22Rv1 (cell line): ENCODE data around the gene NEDD4L.

Experiments
- CTCF ChIP-seq: fragments of 450-650 bp; IDR thresholded peaks from 2 replicates; pipeline ENCODE4 v1.5.1; 2017; ENCODE audit warnings: mild to moderate bottlenecking
- ZFX ChIP-seq: fragments of 450-650 bp; IDR thresholded peaks from 2 replicates; pipeline ENCODE4 v1.6.1; 2017; ENCODE audit warnings: antibody characterized with exemption, borderline replicate concordance

- TF ChIP-seq CTCF (no peak), ZFX (no peak)
Measured at GRCh38 chr18:58168993-58169392, 125.0 kb downstream of the NEDD4L start.
